Adrenal gland (tissue), 5 donors: ENCODE data around the gene ARF6.

Experiments used
- CTCF ChIP-seq, 6 experiments: fragments of 450-650 bp in 4 of 6; fragments of 200-600 bp in 2 of 6; sonication (generic) in 1 of 6; IDR thresholded peaks; 1 replicate in 5 of 6; 2 replicates in 1 of 6; pipeline versions ENCODE4 v1.5.1 to v1.8.0; 2016 to 2021; ENCODE audit warnings: antibody characterized with exemption in 6 of 6, mild to moderate bottlenecking in 2 of 6, moderate library complexity in 1 of 6
- POLR2A ChIP-seq, 2 donors: fragments of 450-650 bp; IDR thresholded peaks; one replicate each; pipeline ENCODE4 v1.6.1; 2017; ENCODE audit warnings: antibody characterized with exemption in 2 of 2, mild to moderate bottlenecking in 2 of 2, moderate library complexity in 1 of 2
- donor health status: DM: no; HTN: no; CAD: no.

GRCh38 chr14:49942090-49942489 lies 49.2 kb downstream of the ARF6 start:
- no peak for TF ChIP-seq CTCF (IDR thresholded peaks at IDR 0.05)
- no peak for TF ChIP-seq POLR2A (IDR thresholded peaks at IDR 0.05)
